HG03571 (cell line): ENCODE results near the gene TMEM144.
"Not testable (repeated sequence)": the region's sequence is repeated elsewhere in the genome, so short reads cannot be mapped to it uniquely, and the experiment has no call there.

Experiments used
- ATAC-seq: cut with Tn5 transposase; IDR thresholded peaks from one replicate; pipeline ENCODE4 v1.9.1; 2021; ENCODE audit not compliant: unreplicated experiment

The TMEM144 gene

DNA sequence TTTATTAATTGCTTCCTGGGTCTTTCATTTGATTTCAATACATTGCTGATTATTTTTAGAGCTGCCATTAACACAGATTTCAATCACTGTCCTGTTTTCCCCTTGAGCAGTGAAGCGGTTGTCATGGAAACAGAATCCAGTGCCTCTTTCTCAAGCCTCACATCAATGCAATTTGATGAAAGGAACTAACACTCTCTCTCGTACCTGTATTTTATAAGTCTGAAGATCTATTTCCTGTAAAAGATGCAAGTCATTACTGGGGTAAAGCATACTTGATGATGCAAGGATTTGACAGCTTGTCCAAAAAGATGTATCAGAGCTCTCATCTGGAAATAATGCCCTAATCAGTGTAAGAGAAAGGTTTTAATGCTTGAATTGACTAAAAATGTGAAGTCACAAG, 19.6 kb upstream of the TMEM144 start:
- no peak for ATAC-seq

DNA sequence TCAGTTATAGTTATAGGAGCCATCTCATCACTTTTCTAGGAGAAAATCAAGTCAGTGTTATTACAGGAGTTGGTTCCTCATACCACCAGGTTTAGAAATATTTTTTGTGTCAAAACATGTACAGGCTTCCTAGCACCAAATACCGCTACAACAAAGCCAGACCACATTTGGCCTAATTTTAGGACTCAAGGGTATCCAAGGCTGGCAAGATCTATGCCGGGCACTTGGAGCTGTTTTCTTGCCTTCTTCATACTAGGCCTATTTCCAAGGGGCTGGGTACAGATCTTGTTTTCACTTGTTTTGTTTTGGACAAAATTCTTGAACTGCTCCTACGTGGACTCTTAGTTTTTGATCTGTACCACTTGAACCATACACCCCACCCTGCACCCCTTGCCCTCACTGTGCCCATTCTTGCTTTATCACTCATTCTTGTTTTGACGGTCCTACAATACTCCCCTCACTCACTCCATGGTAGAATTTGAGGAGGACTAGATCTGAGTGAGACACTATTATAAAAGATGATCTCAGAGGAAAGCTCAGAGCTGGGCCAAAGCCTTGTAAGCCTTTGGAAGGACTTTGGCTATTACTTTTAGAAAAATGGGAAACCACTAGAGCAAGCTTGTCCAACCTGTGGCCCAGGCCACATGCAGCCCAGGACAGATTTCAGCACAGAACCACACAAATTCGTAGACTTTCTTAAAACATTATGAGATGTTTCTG, 17.7 kb upstream of the TMEM144 start:
- ATAC-seq, result no peak

DNA sequence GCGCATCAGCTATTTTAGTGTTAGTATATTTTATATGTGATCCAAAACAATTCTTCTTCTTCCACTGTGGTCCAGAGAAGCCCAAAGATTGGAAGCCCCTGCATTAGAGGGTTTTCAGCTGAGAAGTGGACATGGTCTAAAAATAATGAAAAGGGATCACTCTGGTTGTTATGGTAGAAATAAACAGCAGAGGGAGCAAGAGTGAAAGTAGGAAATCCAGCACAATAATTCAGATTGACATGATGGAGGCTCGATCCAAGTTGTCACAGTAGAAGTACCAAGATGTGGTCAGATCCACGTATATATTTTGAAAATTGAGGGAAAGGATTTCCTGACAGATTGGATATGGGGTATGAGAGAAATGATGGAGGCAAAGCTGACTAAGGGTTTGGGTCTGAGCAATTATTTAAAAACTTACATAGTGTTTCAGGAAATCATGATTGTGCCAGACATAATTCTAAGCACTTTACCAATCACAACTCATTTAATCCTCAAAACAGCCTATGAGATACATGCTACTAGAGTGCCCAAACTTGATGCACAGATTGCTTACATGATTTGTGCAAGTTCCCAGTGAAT, 17.0 kb upstream of the TMEM144 start:
- ATAC-seq, result no peak

GRCh38 chr4:158195297-158195696, 15.0 kb upstream of the TMEM144 start:
- no peak for ATAC-seq

DNA sequence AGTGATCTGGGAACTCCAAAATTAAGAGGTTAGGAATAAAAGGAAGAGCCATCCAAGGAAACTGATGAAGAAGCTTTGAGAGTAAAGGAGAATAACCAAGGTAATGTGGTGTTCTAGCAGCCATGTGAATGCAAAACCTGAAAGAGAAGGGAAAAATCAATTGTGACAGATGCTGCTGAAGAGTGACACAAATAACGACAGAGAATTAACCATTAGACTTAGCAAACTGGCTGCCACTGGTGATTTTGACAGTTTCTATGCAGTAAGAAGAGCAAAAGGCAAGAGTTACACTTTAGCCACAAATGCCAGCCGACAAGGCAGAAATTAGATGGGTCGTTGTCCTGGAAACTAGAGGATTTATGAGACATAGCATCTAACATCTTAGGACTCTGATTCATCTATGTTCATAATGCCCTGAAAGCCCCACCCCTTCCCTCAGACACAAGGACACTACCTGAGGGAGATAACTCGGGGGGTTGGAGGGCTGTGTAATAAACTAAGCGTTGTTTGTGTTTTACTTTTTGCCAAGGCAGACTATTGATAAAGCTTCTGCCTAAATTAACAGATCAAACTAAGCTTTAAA, 13.0 kb upstream of the TMEM144 start:
- ATAC-seq, result no peak

GRCh38 chr4:158200214-158200613, 10.1 kb upstream of the TMEM144 start:
- ATAC-seq, result no peak

- ATAC-seq, result no peak
These were observed 9.0 kb upstream of the TMEM144 start for GRCh38 chr4:158201322-158201721.

- ATAC-seq, result no peak
These were observed 8.4 kb upstream of the TMEM144 start for GRCh38 chr4:158201876-158202275.

GRCh38 chr4:158202481-158202880, 7.8 kb upstream of the TMEM144 start:
- no peak for ATAC-seq

DNA sequence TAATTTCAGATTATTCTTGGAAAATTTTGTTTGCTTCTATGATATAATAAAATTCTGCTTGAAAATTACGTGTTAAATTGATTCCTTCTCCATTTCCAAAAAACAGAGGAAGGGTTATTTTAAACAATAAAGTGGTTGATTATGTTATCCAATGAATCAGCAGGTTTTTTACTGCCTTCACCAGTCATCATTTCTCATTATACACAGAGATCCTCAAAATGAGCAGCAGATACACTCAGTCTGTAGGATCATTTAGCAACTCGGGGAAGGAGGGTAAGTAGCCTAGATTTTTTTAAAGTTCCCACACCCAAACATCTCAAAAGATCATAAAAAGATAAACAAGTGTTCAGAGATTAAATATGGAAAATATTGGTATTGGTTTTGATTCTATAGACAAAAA, 6.8 kb upstream of the TMEM144 start:
- no peak for ATAC-seq

DNA sequence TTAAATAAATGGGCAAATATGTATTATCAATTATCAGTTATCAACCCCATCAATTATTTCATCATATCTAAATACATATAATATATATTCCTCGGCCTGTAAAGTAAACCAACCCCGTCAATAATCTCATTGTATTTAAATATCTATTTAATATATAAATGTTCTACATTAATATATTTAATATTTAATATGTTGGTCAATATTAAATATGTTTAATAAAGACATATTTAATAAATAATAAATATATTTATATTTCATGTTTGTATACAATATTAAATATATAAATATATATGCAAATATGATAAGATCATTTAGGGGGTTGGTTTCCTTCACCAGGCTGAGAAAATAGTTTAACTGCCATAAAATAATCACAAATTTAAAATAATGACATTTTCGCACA, 6.4 kb upstream of the TMEM144 start:
- no peak for ATAC-seq

DNA sequence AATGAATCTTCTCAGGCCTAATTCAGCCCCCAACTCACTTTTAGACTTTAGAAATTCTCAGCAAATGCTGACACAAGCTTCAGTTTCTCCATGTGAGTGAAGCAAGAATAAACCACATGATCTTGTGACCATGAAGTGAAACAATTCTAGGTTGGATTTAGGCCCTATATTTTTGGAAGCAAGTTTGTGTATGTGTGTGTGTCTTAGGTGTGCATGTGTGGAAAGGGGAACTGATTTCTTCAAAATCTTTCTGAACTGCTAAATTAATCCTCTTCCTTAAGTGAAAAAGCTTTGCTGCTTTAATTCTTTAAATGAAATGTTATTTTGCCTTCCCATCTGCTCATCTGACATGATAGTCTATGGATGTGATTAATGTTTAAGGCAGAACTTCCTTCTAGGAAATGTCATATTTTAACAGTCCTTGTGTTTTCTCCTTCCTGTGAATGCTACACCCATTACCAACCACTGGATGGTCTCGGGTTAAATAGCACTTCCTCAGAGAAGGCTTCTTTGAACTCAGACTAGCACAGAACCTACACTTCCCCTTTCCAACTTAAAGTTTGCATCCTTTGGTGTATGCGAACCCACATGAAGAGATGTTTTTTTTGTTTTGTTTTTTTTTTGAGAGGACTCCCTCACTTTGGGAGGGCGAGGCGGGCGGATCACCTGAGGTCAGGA, 1.2 kb upstream of the TMEM144 start:
- no peak for ATAC-seq

DNA sequence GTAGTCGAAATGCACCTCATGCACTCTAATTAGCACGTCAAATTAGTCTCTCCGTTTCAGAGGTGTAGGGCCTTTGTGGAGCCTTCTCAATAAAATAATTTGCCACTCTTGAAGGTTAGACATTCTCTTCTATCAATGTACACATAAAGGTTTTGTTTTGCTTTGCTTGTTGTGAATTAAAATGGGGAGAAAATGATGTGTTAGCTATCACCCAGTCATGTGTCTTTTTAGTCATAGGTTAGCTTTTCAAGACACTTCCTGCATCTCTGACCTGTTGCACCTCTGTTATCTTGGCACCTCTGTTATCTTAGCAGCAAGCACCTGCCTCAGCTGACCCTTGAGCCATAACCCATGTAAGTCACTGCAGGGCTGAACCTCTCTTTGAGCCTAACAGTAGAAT, 936 bp downstream of the TMEM144 start:
- no peak for ATAC-seq

DNA sequence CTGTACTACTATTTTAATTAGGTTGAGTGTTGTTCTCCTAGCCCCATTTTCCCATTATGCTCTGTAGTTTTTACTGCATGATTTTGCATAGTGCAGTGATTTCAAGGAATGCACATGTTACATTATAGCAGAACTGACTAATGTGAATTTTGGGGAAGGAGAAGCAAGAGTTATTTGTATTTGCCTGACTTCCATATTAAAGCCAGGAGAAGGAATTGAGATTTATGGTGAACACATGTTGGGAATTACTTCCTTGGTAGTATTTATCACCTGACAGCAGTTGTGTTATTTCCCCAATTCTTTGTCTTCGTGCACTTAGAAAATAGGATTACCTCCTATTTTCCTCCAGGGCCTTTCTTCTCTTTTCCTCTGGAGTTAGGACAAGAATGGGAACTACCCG, 3.2 kb downstream of the TMEM144 start:
- ATAC-seq, result no peak

GRCh38 chr4:158214856-158215255, 4.6 kb downstream of the TMEM144 start:
- no peak for ATAC-seq

DNA sequence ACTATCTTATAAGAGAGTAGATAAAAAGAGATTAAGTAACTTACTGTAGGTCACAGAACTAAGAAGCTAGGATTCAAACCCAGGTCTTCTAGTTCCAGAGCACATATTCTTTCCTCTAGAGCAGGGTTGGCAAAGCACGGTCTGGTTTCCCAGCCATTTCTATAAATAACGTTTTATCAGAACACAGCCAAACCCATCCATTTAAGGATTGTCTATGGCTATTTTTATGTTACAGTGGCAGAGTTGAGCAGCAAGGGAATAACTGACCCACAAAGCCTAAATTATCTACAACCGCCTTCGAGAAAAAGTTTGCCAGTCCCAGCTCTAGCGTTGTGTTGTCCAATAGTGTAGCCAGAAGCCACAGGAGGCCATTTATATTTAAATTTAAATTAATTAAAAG, 7.5 kb downstream of the TMEM144 start:
- ATAC-seq, result no peak

DNA sequence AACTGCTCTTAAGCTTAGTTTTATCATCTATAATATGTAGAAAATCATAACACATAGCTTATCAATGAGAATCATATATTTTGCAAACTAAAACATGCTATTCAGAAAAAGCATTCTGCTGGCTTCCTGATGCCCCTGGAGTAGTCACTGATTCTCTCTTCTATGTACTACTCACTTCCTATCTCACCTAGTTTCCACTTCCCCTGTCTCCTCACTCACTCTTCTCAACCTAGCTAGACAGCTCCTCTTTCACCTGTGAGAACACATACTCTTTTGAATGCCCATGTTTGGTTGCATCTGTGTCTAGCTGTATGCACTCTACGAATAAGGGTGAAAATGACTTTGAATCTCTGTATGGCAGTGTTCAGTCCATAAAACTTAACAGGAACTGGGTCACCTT, 9.3 kb downstream of the TMEM144 start:
- no peak for ATAC-seq

DNA sequence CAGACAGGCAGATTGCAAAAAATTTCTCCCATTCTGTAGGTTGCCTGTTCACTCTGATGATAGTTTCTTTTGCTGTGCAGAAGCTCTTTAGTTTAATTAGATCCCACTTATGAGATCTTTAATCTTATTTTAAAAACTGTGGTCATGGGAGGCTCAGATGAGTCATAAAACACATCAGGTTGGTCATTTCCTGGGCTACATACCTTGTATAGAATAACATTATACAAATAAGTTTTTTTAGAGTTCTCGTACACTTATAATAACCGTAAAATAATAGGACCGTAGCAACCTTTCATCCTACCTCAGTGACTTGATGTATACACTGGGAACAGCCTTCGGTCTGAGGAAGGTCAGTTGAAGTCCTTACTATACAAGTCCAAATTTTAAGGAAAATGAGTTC, 14.0 kb downstream of the TMEM144 start:
- not testable (repeated sequence) for ATAC-seq

GRCh38 chr4:158224999-158225398, 14.7 kb downstream of the TMEM144 start:
- not testable (repeated sequence) for ATAC-seq

DNA sequence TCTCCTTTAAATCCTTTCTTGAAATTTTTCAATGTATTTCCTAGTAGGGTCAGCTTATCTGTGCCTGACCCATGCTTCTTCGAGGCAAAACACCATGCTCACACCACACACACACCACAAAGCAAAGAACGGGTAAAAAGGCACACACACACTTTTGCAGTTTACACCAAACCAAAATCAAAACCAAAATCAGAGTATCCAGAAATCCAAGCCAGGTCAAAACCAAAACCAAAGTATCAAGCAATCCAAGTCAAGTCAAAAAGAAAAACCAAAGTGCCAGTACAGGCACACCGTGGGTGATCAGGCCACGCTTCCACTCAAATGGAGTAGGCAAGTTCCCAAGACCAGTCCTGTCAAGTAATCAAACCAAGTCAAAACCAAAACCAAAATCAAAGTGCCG, 17.6 kb downstream of the TMEM144 start:
- ATAC-seq, result not testable (repeated sequence)

DNA sequence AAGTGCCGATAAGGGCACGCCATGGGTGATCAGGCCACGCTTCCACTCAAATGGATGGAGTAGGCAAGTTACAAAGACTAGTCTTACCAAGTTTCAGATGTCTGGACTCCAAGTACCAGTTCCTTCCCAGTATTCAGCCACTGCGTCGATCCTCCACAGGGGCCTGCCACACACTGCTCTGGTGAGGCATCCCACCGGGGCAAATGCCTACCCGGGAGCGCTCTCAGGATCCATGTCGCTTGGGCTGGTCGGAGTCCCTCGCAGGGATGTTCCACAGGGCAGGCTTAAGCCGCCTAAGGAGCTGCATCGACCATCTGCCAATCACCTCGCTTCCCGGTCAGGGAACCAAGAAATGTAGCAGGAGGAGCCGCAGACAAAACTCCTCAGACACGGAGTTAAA, 18.1 kb downstream of the TMEM144 start:
- ATAC-seq, result not testable (repeated sequence)

- ATAC-seq, result no peak
These were observed 19.5 kb downstream of the TMEM144 start for GRCh38 chr4:158229768-158230167.
